Parathyroid adenoma (tissue), 2 donors: ENCODE measurements around the gene PBLD.
"Not testable (repeated sequence)": the region's sequence is repeated elsewhere in the genome, so short reads cannot be mapped to it uniquely, and the experiment has no call there.

Experiments
- H2AFZ ChIP-seq: fragments of 300-600 bp; sonication (generic); one replicate; pipeline ENCODE4 v1.7.0; 2017; ENCODE audit warnings: antibody characterized with exemption, mild to moderate bottlenecking
- H3K27ac ChIP-seq: fragments of 300-600 bp; sonication (generic); one replicate; pipeline ENCODE4 v1.7.0; 2017
- H3K27me3 ChIP-seq: fragments of 300-600 bp; sonication (generic); one replicate; pipeline ENCODE4 v1.7.0; 2017; ENCODE audit warnings: low read length; ENCODE audit not compliant: control insufficient read depth, insufficient read depth
- H3K36me3 ChIP-seq: fragments of 300-600 bp; sonication (generic); one replicate; pipeline ENCODE4 v1.7.0; 2017; ENCODE audit warnings: low read length; ENCODE audit not compliant: control insufficient read depth, insufficient read depth
- H3K4me1 ChIP-seq: fragments of 300-600 bp; sonication (generic); one replicate; pipeline ENCODE4 v1.7.0; 2017; ENCODE audit warnings: control low read depth
- H3K4me2 ChIP-seq: fragments of 300-600 bp; sonication (generic); one replicate; pipeline ENCODE4 v1.7.0; 2017; ENCODE audit warnings: low read length
- H3K4me3 ChIP-seq: fragments of 300-600 bp; sonication (generic); one replicate; pipeline ENCODE4 v1.7.0; 2017; ENCODE audit warnings: low read depth, low read length
- H3K79me2 ChIP-seq: fragments of 300-600 bp; sonication (generic); one replicate; pipeline ENCODE4 v1.7.0; 2017; ENCODE audit warnings: control low read depth
- H3K9ac ChIP-seq: fragments of 300-600 bp; sonication (generic); one replicate; pipeline ENCODE4 v1.7.0; 2017; ENCODE audit warnings: mild to moderate bottlenecking
- H3K9me3 ChIP-seq: fragments of 300-600 bp; sonication (generic); one replicate; pipeline ENCODE4 v1.7.0; 2017; ENCODE audit warnings: low read length; ENCODE audit not compliant: control insufficient read depth
- CTCF ChIP-seq: fragments of 300-600 bp; sonication (generic); IDR thresholded peaks from one replicate; pipeline ENCODE4 v1.7.0; 2017; ENCODE audit warnings: antibody characterized with exemption, mild to moderate bottlenecking
- donor health status: primary hyperparathyroidism.

The PBLD gene

GRCh38 chr10:68318331-68319059 is 14.2 kb downstream of the PBLD start:
- H3K79me2 ChIP-seq: peaks cover 3% of the 10 kb centered on the region
- no peak overlapping the region for H3K4me2 ChIP-seq
- H2AFZ ChIP-seq: no peak overlapping the region
- no peaks in the 10 kb centered on the region for H3K36me3 ChIP-seq
- H3K27ac ChIP-seq: no peak overlapping the region
- TF ChIP-seq CTCF: no peak
- no peaks in the 10 kb centered on the region for H3K27me3 ChIP-seq
- no peaks in the 10 kb centered on the region for H3K9me3 ChIP-seq
- no peaks in the 10 kb centered on the region for H3K4me1 ChIP-seq
- H3K9ac ChIP-seq: no peak overlapping the region
- no peak overlapping the region for H3K4me3 ChIP-seq

GRCh38 chr10:68315582-68315981 is 17.1 kb downstream of the PBLD start:
- Histone ChIP-seq H3K9me3 (no peaks in the 10 kb centered on the region), H3K4me3 (no peak overlapping the region), H3K27ac (no peak overlapping the region), H3K36me3 (no peaks in the 10 kb centered on the region), H3K79me2 (peaks cover 3% of the 10 kb centered on the region), H3K9ac (no peak overlapping the region), H2AFZ (no peak overlapping the region), H3K27me3 (no peaks in the 10 kb centered on the region), H3K4me2 (no peak overlapping the region), H3K4me1 (no peaks in the 10 kb centered on the region)
- TF ChIP-seq CTCF: no peak

- H3K27me3 ChIP-seq, H3K79me2 ChIP-seq, H3K27ac ChIP-seq, H3K4me3 ChIP-seq, H2AFZ ChIP-seq, H3K9me3 ChIP-seq, H3K9ac ChIP-seq, H3K4me2 ChIP-seq, H3K36me3 ChIP-seq, H3K4me1 ChIP-seq: not testable (repeated sequence)
Observed at GRCh38 chr10:68314930-68315329, 17.8 kb downstream of the PBLD start.

- no peak overlapping the region for H3K9ac ChIP-seq
- no peaks in the 10 kb centered on the region for H3K4me1 ChIP-seq
- H3K36me3 ChIP-seq: no peaks in the 10 kb centered on the region
- TF ChIP-seq CTCF: no peak
- no peak overlapping the region for H3K4me3 ChIP-seq
- H2AFZ ChIP-seq: no peak overlapping the region
- no peaks in the 10 kb centered on the region for H3K79me2 ChIP-seq
- H3K27me3 ChIP-seq: no peaks in the 10 kb centered on the region
- no peaks in the 10 kb centered on the region for H3K9me3 ChIP-seq
- H3K27ac ChIP-seq: no peak overlapping the region
- H3K4me2 ChIP-seq: no peak overlapping the region
Observed at GRCh38 chr10:68310531-68310930, 22.2 kb downstream of the PBLD start.

GRCh38 chr10:68305854-68306253 is 26.9 kb downstream of the PBLD start:
- no peak overlapping the region for H3K9ac ChIP-seq
- peaks cover 5% of the 10 kb centered on the region for H3K4me1 ChIP-seq
- no peaks in the 10 kb centered on the region for H3K9me3 ChIP-seq
- no peaks in the 10 kb centered on the region for H3K36me3 ChIP-seq
- no peak overlapping the region for H3K4me3 ChIP-seq
- H3K4me2 ChIP-seq: no peak overlapping the region
- no peak overlapping the region for H2AFZ ChIP-seq
- no peaks in the 10 kb centered on the region for H3K79me2 ChIP-seq
- H3K27ac ChIP-seq: no peak overlapping the region
- no peak for TF ChIP-seq CTCF
- no peaks in the 10 kb centered on the region for H3K27me3 ChIP-seq
